Measurements from ENCODE around the gene PRDX6. TPM values are rescaled to one million over a fixed set of nuclear protein-coding genes. Genes with fewer than 3 reads are reported as not detected.

The PRDX6 gene
- total and polyA plus RNA-seq, 10 of the 15 experiments (the other 5 are each of a cell fraction or from before 2014, with no cell fraction given), result 70.7 to 230 (median 138) TPM

DNA sequence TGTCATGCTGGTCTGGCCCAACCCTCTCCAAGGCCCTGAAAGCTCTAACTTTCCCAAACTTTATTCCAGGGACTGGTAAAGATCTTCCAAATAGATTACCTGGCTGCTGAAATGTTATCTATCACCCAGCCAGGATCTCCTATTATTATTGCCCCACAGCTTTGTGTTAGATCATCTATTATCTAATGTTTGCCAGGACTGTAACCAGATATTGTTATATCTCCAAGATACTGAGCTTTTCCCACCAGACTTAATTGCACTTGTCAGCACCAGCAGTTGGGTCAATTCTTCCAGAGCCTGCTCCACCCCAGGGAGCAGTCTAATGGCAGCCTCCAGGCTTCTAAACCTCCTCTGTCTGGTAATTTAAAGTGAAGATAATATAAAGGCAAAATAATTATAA is 59.1 kb downstream of the PRDX6 start (continued):
- no peak for TF ChIP-seq CUX1 (IDR thresholded peaks at IDR 0.05; ENCODE audit: insufficient replicate concordance, low read depth, low read length)
- TF ChIP-seq, protein P1, sequence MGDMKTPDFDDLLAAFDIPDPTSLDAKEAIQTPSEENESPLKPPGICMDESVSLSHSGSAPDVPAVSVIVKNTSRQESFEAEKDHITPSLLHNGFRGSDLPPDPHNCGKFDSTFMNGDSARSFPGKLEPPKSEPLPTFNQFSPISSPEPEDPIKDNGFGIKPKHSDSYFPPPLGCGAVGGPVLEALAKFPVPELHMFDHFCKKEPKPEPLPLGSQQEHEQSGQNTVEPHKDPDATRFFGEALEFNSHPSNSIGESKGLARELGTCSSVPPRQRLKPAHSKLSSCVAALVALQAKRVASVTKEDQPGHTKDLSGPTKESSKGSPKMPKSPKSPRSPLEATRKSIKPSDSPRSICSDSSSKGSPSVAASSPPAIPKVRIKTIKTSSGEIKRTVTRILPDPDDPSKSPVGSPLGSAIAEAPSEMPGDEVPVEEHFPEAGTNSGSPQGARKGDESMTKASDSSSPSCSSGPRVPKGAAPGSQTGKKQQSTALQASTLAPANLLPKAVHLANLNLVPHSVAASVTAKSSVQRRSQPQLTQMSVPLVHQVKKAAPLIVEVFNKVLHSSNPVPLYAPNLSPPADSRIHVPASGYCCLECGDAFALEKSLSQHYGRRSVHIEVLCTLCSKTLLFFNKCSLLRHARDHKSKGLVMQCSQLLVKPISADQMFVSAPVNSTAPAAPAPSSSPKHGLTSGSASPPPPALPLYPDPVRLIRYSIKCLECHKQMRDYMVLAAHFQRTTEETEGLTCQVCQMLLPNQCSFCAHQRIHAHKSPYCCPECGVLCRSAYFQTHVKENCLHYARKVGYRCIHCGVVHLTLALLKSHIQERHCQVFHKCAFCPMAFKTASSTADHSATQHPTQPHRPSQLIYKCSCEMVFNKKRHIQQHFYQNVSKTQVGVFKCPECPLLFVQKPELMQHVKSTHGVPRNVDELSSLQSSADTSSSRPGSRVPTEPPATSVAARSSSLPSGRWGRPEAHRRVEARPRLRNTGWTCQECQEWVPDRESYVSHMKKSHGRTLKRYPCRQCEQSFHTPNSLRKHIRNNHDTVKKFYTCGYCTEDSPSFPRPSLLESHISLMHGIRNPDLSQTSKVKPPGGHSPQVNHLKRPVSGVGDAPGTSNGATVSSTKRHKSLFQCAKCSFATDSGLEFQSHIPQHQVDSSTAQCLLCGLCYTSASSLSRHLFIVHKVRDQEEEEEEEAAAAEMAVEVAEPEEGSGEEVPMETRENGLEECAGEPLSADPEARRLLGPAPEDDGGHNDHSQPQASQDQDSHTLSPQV (IDR thresholded peaks at IDR 0.05), result no peak
- no peak for TF ChIP-seq MXI1 (IDR thresholded peaks at IDR 0.05; ENCODE audit: low read depth, low read length)
- TF ChIP-seq REST (IDR thresholded peaks at IDR 0.05; ENCODE audit: low read depth, low read length), result no peak
- TF ChIP-seq ATF2 (IDR thresholded peaks at IDR 0.05; ENCODE audit: low read length), result no peak
- no peak for TF ChIP-seq CHD2 (IDR thresholded peaks at IDR 0.05; ENCODE audit: borderline replicate concordance, low read depth, low read length)
